Measurements from ENCODE around the gene ARMC3.

Gene ARMC3

GRCh38 chr10:22992075-22992474, 64.2 kb downstream of the ARMC3 start:
- DNase-seq (ENCODE audit: low spot score): no peak

GRCh38 chr10:22992621-22993020, 64.8 kb downstream of the ARMC3 start:
- no peak for DNase-seq (ENCODE audit: low spot score)

- no peak for DNase-seq (ENCODE audit: low spot score)
Observed at GRCh38 chr10:22993314-22993713, 65.5 kb downstream of the ARMC3 start.

GRCh38 chr10:22997096-22997495, 69.2 kb downstream of the ARMC3 start:
- no peak for DNase-seq (ENCODE audit: low spot score)

GRCh38 chr10:22998091-22998490, 70.2 kb downstream of the ARMC3 start:
- no peak for DNase-seq (ENCODE audit: low spot score)

GRCh38 chr10:22999942-23000341, 72.1 kb downstream of the ARMC3 start:
- DNase-seq (ENCODE audit: low spot score): no peak

GRCh38 chr10:23001901-23002516, 74.2 kb downstream of the ARMC3 start:
- DNase-seq (ENCODE audit: low spot score): no peak

- DNase-seq (ENCODE audit: low spot score): no peak
Observed at GRCh38 chr10:23005150-23005549, 77.3 kb downstream of the ARMC3 start.

GRCh38 chr10:23013581-23014335, 85.9 kb downstream of the ARMC3 start:
- no peak for DNase-seq (ENCODE audit: low spot score)

- DNase-seq (ENCODE audit: low spot score): no peak
Observed at GRCh38 chr10:23015021-23015707, 87.3 kb downstream of the ARMC3 start.

- no peak for DNase-seq (ENCODE audit: low spot score)
Observed at GRCh38 chr10:23016636-23017035, 88.8 kb downstream of the ARMC3 start.

GRCh38 chr10:23019633-23020032, 91.8 kb downstream of the ARMC3 start:
- no peak for DNase-seq (ENCODE audit: low spot score)

GRCh38 chr10:23021430-23021829, 93.6 kb downstream of the ARMC3 start:
- no peak for DNase-seq (ENCODE audit: low spot score)

GRCh38 chr10:23024002-23024401, 96.1 kb downstream of the ARMC3 start:
- DNase-seq (ENCODE audit: low spot score): no peak

- no peak for DNase-seq (ENCODE audit: low spot score)
Observed at GRCh38 chr10:23031318-23031717, 103.5 kb downstream of the ARMC3 start.

GRCh38 chr10:23034790-23035189, 106.9 kb downstream of the ARMC3 start:
- DNase-seq (ENCODE audit: low spot score): no peak

GRCh38 chr10:23035569-23035968, 107.7 kb downstream of the ARMC3 start:
- DNase-seq (ENCODE audit: low spot score): no peak

- no peak for DNase-seq (ENCODE audit: low spot score)
Observed at GRCh38 chr10:23037152-23037551, 109.3 kb downstream of the ARMC3 start.

GRCh38 chr10:23037561-23037960, 109.7 kb downstream of the ARMC3 start:
- no peak for DNase-seq (ENCODE audit: low spot score)

- DNase-seq (ENCODE audit: low spot score): no peak
Observed at GRCh38 chr10:23038172-23038571, 110.3 kb downstream of the ARMC3 start.

GRCh38 chr10:23040002-23040401, 112.1 kb downstream of the ARMC3 start:
- DNase-seq (ENCODE audit: low spot score): no peak

GRCh38 chr10:23046027-23046426, 118.2 kb downstream of the ARMC3 start:
- no peak for DNase-seq (ENCODE audit: low spot score)

Measured in LoVo (cell line).